ENCODE measurements around the gene ANKRD40CL.
A peak's percentile ranks its signal among the peaks of the same experiment; 100 is the strongest.
"Not testable (repeated sequence)": the region's sequence is repeated elsewhere in the genome, so short reads cannot be mapped to it uniquely, and the experiment has no call there.

The ANKRD40CL gene

DNA sequence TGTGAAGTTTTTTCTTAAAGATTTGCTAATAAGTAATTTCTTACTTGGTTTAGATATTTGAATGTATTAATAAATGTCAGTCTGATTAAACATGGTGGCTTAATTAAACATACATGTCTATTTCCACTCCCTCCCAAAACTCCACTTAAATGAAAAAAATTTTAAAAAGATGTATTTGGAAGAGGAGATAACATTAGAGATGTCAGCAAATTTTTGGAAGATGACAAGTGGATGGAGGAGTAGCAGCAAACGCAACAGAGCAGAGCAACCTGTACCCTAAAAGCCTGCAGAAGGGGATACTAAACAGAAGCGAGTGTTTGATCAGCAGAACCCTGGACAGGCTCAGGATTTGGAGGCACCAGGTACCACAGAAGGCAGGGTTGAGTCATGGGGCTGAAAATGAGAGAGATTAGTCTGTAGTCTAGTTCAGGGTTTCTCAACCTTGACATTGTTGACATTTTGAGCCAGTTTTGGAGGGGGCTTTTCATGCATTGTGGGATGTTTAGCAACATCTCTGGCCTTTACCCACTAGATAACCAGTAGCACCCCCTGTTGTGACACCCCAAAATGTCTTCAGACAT lies 30.1 kb downstream of the ANKRD40CL start:
- no peak for DNase-seq

DNA sequence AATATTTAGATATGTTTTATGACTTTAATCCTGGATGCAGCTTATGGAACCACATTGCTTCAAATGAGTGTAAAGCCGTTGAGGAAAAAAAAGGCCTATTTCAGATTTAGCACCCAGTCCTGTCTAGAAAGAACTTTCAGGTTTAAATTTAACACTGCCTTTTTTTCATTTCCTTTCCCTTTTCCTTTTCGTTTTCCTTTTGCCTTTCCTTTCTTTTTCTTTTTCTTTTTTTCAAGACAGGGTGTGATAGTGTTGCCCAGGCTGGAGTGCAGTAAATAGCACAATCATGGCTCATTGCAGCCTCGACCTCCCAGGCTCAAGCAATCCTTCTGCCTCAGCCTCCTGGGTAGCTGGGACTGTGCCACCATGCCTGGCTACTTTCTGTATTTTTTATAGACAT lies 32.0 kb downstream of the ANKRD40CL start:
- peaks cover 31% of the 10 kb centered on the region for H3K36me3 ChIP-seq (ENCODE audit: control insufficient read depth, insufficient read depth, low read length)
- no peak overlapping the region for H3K4me3 ChIP-seq (ENCODE audit: insufficient read depth, low read depth, low read length, poor library complexity, severe bottlenecking)
- H3K9me3 ChIP-seq (ENCODE audit: control insufficient read depth, low read length), result no peaks in the 10 kb centered on the region
- no peak overlapping the region for H3K27ac ChIP-seq (ENCODE audit: insufficient read depth, low read length, poor library complexity, severe bottlenecking)
- H3K27me3 ChIP-seq (replicated peaks; ENCODE audit: control insufficient read depth, insufficient read depth, low read length, poor library complexity, severe bottlenecking), result no peaks in the 10 kb centered on the region
- peaks cover 5% of the 10 kb centered on the region for H3K4me1 ChIP-seq (ENCODE audit: control insufficient read depth, insufficient read depth, low read length, poor library complexity, severe bottlenecking)
- DNase-seq, result no peak

More for the DNA sequence above, 30.1 kb downstream of the ANKRD40CL start:
- no peak overlapping the region for H3K4me3 ChIP-seq (ENCODE audit: insufficient read depth, low read depth, low read length, poor library complexity, severe bottlenecking)
- H3K9me3 ChIP-seq (ENCODE audit: control insufficient read depth, low read length), result no peaks in the 10 kb centered on the region
- peaks cover 5% of the 10 kb centered on the region for H3K4me1 ChIP-seq (ENCODE audit: control insufficient read depth, insufficient read depth, low read length, poor library complexity, severe bottlenecking)
- no peaks in the 10 kb centered on the region for H3K27me3 ChIP-seq (replicated peaks; ENCODE audit: control insufficient read depth, insufficient read depth, low read length, poor library complexity, severe bottlenecking)
- peaks cover 50% of the 10 kb centered on the region for H3K36me3 ChIP-seq (ENCODE audit: control insufficient read depth, insufficient read depth, low read length)
- H3K27ac ChIP-seq (ENCODE audit: insufficient read depth, low read length, poor library complexity, severe bottlenecking), result no peak overlapping the region

DNA sequence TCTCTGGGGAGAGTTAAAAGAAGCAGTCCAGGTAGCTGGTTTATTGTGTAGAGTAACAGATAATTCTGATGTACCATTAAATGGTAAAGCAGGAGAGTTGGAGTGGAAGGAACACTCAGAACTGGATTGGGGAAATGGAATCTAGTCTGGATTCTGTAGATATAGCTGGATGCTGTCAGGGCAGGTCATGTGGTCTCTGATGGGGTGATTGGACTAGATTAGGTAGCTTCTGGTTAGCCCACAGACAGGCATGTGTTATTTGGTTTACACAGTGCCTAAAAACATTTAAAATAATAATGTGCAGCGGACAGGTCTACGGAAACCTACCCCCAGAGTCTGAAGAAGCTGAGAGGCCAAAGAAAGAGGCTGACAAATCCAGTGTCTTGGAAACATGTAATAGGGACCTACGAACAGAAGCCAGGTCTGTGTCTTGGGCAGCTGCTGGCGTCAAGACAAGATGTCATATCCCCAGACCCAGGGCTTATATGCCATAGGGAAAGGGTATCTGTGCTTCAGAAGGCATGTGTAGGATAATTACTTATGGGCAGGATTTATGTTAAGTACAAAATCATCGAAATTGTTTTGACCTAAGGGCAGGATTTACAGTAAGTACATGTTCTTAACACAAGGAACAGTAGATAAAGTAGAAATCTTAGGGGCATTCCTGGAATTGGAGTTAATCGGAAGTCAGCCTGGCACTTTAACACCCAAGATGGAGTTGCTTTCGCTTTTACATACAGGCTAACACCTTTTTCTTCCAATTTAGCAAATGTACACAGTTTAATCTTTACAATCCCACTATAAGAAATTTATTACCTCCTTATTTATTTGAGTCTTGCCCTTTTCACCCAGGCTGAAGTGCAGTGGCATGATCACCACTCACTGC lies 35.5 kb downstream of the ANKRD40CL start:
- Histone ChIP-seq H3K27ac (ENCODE audit: insufficient read depth, low read length, poor library complexity, severe bottlenecking) (no peak overlapping the region), H3K27me3 (replicated peaks; ENCODE audit: control insufficient read depth, insufficient read depth, low read length, poor library complexity, severe bottlenecking) (no peaks in the 10 kb centered on the region), H3K36me3 (ENCODE audit: control insufficient read depth, insufficient read depth, low read length) (no peaks in the 10 kb centered on the region), H3K9me3 (ENCODE audit: control insufficient read depth, low read length) (no peaks in the 10 kb centered on the region), H3K4me3 (ENCODE audit: insufficient read depth, low read depth, low read length, poor library complexity, severe bottlenecking) (no peak overlapping the region), H3K4me1 (ENCODE audit: control insufficient read depth, insufficient read depth, low read length, poor library complexity, severe bottlenecking) (peaks cover 18% of the 10 kb centered on the region)
- DNase-seq, result no peak

DNA sequence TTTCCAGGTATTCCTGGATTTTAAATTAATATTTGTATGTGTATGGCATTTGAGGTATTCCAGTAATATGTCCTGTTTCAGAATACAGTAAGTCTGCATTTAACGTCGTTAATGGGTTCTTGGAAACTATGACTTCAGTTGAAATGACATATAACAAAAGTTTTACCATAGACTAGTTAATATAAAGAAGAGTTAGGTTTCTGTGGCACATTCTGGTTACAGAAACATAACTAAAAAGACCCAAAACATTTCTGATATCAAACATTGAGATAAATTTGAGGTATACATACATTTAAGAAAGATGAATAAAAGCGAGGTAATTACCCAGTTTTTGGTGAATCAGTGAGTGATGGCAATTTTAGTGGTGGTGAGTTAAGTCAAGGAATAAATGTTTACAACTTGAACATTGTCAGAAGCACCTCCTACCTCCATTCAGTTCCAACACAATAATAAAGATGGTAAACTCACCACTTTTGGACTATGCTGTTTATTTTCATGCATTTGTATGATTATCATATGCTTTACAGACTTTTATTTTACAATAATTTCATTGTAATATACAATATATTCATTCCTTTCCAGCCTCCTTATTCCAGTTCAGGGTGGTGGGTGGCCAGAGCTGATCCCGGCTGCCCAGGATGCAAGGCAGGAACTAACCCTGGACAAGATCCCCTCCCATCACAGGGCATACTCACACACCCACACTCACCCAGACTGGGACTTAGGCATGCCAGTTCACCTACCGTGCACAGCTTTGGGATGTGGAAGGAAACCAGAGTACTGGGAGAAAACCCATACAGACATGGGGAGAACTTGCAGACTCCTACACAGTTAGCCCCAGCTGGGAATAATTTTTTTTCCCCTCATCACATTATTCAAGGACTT lies 38.2 kb downstream of the ANKRD40CL start:
- H3K27ac ChIP-seq (ENCODE audit: insufficient read depth, low read length, poor library complexity, severe bottlenecking), result no peak overlapping the region

DNA sequence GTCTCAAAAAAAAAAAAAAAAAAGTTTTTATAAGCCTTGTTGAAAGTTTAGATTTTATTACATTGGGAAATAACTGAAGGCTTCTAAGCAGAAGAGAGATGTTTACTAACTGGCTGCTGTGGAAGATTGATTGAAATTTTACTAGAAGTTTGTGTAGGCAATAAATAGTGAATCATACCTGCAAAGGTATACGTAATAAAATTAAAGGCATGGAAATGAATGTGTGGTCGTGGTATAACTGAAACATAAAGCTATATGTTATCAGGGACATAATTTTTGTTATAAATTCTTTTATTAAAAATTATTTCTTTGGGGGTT lies 39.2 kb downstream of the ANKRD40CL start:
- Histone ChIP-seq H3K9me3 (ENCODE audit: control insufficient read depth, low read length) (no peaks in the 10 kb centered on the region), H3K27me3 (replicated peaks; ENCODE audit: control insufficient read depth, insufficient read depth, low read length, poor library complexity, severe bottlenecking) (no peaks in the 10 kb centered on the region), H3K4me3 (ENCODE audit: insufficient read depth, low read depth, low read length, poor library complexity, severe bottlenecking) (no peak overlapping the region), H3K4me1 (ENCODE audit: control insufficient read depth, insufficient read depth, low read length, poor library complexity, severe bottlenecking) (peaks cover 22% of the 10 kb centered on the region), H3K27ac (ENCODE audit: insufficient read depth, low read length, poor library complexity, severe bottlenecking) (no peak overlapping the region), H3K36me3 (ENCODE audit: control insufficient read depth, insufficient read depth, low read length) (no peaks in the 10 kb centered on the region)
- no peak for DNase-seq

More for the DNA sequence above, 38.2 kb downstream of the ANKRD40CL start:
- H3K4me1 ChIP-seq (ENCODE audit: control insufficient read depth, insufficient read depth, low read length, poor library complexity, severe bottlenecking), result peaks cover 13% of the 10 kb centered on the region
- no peak for DNase-seq
- no peaks in the 10 kb centered on the region for H3K36me3 ChIP-seq (ENCODE audit: control insufficient read depth, insufficient read depth, low read length)
- H3K27me3 ChIP-seq (replicated peaks; ENCODE audit: control insufficient read depth, insufficient read depth, low read length, poor library complexity, severe bottlenecking), result no peaks in the 10 kb centered on the region
- no peak overlapping the region for H3K4me3 ChIP-seq (ENCODE audit: insufficient read depth, low read depth, low read length, poor library complexity, severe bottlenecking)
- H3K9me3 ChIP-seq (ENCODE audit: control insufficient read depth, low read length), result no peaks in the 10 kb centered on the region

DNA sequence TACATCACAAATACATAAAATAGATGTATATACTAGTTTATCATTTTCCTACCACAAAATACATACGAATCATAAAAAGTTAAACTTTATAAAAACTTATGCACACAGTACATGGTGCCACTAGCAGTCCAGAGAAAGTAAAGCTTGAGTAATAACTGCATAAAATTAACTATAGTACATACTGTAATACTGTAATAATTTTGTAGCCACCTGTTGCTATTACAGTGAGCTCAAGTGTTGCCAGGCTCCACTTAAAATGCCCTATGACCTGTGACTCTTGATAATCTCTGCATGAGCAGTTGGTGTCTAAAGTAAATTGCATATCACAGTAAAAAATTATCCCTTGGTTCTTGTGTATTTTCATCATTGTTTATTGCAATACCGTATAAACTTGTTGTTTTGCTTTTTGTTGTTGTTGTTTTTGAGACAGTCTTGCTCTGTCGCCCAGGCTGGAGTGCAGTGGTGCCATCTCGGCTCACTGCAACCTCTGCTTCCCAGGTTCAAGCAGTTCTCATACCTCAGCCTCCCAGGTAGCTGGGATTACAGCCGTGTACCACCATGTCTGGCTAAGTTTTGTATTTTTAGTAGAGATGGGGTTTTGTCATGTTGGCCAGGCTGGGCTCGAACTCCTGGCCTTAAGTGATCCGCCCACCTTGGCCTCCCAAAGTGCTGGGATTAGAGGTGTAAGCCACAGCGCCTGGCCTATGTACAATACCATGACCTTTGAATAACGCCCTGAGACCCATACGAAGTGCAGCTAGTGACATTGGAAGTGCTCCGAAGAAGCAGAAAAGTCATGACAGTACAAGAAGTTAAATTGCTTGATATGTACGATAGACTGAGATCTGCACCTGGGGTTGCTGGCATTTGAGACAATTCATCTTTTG lies 41.3 kb downstream of the ANKRD40CL start:
- DNase-seq, result no peak
- Histone ChIP-seq H3K4me1 (ENCODE audit: control insufficient read depth, insufficient read depth, low read length, poor library complexity, severe bottlenecking) (peaks cover 30% of the 10 kb centered on the region), H3K36me3 (ENCODE audit: control insufficient read depth, insufficient read depth, low read length) (no peaks in the 10 kb centered on the region), H3K27me3 (replicated peaks; ENCODE audit: control insufficient read depth, insufficient read depth, low read length, poor library complexity, severe bottlenecking) (no peaks in the 10 kb centered on the region), H3K27ac (ENCODE audit: insufficient read depth, low read length, poor library complexity, severe bottlenecking) (no peak overlapping the region), H3K9me3 (ENCODE audit: control insufficient read depth, low read length) (no peaks in the 10 kb centered on the region), H3K4me3 (ENCODE audit: insufficient read depth, low read depth, low read length, poor library complexity, severe bottlenecking) (no peak overlapping the region)

DNA sequence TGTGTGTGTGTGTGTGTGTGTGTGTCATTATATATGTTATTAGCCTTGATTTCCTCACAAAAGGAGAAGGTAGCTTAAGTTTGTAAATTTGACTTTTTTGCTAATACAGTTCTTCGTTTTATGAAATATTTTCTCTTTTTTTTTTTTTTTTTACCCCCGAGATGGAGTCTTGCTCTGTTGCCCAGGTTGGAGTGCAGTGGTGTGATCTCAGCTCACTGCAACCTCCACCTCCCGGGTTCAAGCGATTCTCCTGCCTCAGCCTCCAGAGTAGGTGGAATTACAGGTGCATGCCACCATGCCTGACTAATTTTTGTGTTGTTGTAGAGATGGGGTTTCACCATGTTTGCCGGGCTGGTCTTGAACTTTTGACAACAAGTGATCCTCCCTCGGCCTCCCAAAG lies 42.7 kb downstream of the ANKRD40CL start:
- not testable (repeated sequence) for H3K27ac ChIP-seq (ENCODE audit: insufficient read depth, low read length, poor library complexity, severe bottlenecking); H3K36me3 ChIP-seq (ENCODE audit: control insufficient read depth, insufficient read depth, low read length); DNase-seq; H3K9me3 ChIP-seq (ENCODE audit: control insufficient read depth, low read length); H3K4me3 ChIP-seq (ENCODE audit: insufficient read depth, low read depth, low read length, poor library complexity, severe bottlenecking); H3K27me3 ChIP-seq (replicated peaks; ENCODE audit: control insufficient read depth, insufficient read depth, low read length, poor library complexity, severe bottlenecking)
- H3K4me1 ChIP-seq (ENCODE audit: control insufficient read depth, insufficient read depth, low read length, poor library complexity, severe bottlenecking), result peaks cover 30% of the 10 kb centered on the region

DNA sequence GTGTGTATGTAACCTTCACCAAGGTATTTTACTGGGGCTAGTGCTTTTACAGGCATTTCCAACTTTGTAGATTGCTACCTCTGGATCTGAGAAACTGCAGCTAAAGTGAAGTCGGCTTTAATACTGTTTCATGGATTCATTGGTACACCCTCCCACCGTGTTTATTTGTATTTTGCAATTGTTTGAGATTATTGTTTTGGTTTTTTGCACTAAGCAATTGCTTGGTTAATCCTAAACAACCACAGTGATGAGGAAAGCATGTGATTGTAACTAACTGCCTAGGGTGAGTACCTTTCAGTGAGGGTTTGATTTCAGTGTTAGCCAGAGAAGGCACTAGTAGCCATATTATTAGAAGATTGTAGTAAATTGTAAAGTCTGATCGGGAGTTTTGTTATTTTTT lies 44.6 kb downstream of the ANKRD40CL start:
- Histone ChIP-seq H3K27me3 (replicated peaks; ENCODE audit: control insufficient read depth, insufficient read depth, low read length, poor library complexity, severe bottlenecking) (no peaks in the 10 kb centered on the region), H3K27ac (ENCODE audit: insufficient read depth, low read length, poor library complexity, severe bottlenecking) (no peak overlapping the region), H3K4me3 (ENCODE audit: insufficient read depth, low read depth, low read length, poor library complexity, severe bottlenecking) (no peak overlapping the region), H3K36me3 (ENCODE audit: control insufficient read depth, insufficient read depth, low read length) (no peaks in the 10 kb centered on the region), H3K4me1 (ENCODE audit: control insufficient read depth, insufficient read depth, low read length, poor library complexity, severe bottlenecking) (peaks cover 23% of the 10 kb centered on the region), H3K9me3 (ENCODE audit: control insufficient read depth, low read length) (no peaks in the 10 kb centered on the region)
- no peak for DNase-seq

DNA sequence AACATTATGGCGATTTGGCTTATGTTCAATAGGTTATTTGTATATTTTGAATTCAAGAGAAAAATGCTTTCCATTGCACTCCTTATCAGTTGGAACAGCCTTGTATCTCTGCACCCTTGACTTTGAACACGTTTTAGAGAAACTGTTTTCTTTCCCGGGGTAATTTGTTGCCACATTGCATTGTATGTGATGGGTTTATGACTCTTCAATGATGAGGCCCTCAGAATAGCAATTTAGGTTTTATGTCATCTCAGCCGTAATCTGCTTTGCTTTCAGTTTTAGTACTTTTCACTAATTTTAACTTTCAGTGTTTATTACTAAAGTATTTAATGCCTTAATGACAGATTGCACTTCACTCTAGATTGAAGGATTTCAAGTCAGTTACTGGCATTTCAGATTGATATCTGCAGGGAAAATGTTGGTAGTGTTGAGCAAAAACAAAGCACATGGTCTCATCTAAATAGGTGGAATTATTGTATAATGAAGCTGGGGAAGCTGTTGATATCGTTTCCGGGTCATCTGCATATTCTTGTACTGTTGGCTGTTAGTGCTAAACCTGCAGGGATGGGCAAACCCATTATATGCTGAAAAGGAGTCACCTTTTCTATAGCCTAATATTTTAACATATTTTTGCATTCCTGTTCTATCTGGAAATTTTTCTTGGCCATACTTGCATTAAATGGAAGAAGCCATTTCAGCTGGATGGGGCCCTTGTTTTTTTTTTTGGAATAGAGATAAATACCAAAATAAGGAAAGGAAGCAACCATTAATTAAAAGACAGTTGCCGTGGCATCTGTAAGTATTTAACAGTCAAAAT lies 45.9 kb downstream of the ANKRD40CL start:
- H3K4me3 ChIP-seq (ENCODE audit: insufficient read depth, low read depth, low read length, poor library complexity, severe bottlenecking), result peak overlapping the region; percentile 95
- H3K9me3 ChIP-seq (ENCODE audit: control insufficient read depth, low read length), result no peaks in the 10 kb centered on the region
- peak overlapping the region; percentile 95 for H3K27ac ChIP-seq (ENCODE audit: insufficient read depth, low read length, poor library complexity, severe bottlenecking)
- no peaks in the 10 kb centered on the region for H3K27me3 ChIP-seq (replicated peaks; ENCODE audit: control insufficient read depth, insufficient read depth, low read length, poor library complexity, severe bottlenecking)
- H3K4me1 ChIP-seq (ENCODE audit: control insufficient read depth, insufficient read depth, low read length, poor library complexity, severe bottlenecking), result peaks cover 17% of the 10 kb centered on the region
- no peaks in the 10 kb centered on the region for H3K36me3 ChIP-seq (ENCODE audit: control insufficient read depth, insufficient read depth, low read length)
- no peak for DNase-seq

All from effector memory CD4-positive, alpha-beta T cell (primary cell).